Activated CD4-positive, alpha-beta T cell treated with anti-CD3 and anti-CD28 coated beads, Interleukin-2, amount 50 U/mL, for 24 hours (primary cell): ENCODE data around the gene ACTRT2.

ENCODE experiments used
- DNase-seq, 2 donors: peaks; one replicate each; pipeline ENCODE4 v3.0.0-alpha.2; 2020; ENCODE audit warnings: low read depth in 1 of 2, low spot score in 1 of 2

Gene ACTRT2

GRCh38 chr1:3031401-3032221, 10.3 kb downstream of the ACTRT2 start:
- DNase-seq: no peak

GRCh38 chr1:3032371-3033039, 11.2 kb downstream of the ACTRT2 start:
- no peak for DNase-seq

GRCh38 chr1:3033040-3033789, 11.9 kb downstream of the ACTRT2 start:
- peak in 1 of 2 donors; percentile 5 for DNase-seq

GRCh38 chr1:3033790-3034090, 12.5 kb downstream of the ACTRT2 start:
- DNase-seq: no peak

- no peak for DNase-seq
These were observed 12.9 kb downstream of the ACTRT2 start for GRCh38 chr1:3034162-3034561.

- DNase-seq: no peak
These were observed 13.7 kb downstream of the ACTRT2 start for GRCh38 chr1:3034728-3035562.

- no peak for DNase-seq
These were observed 14.5 kb downstream of the ACTRT2 start for GRCh38 chr1:3035563-3036446.

GRCh38 chr1:3036447-3037280, 15.4 kb downstream of the ACTRT2 start:
- DNase-seq: no peak

GRCh38 chr1:3037281-3038040, 16.2 kb downstream of the ACTRT2 start:
- no peak for DNase-seq

GRCh38 chr1:3038113-3038551, 16.9 kb downstream of the ACTRT2 start:
- DNase-seq: no peak

- no peak for DNase-seq
These were observed 17.4 kb downstream of the ACTRT2 start for GRCh38 chr1:3038571-3039181.

- DNase-seq: no peak
These were observed 18.7 kb downstream of the ACTRT2 start for GRCh38 chr1:3040004-3040403.

GRCh38 chr1:3042481-3042880, 21.2 kb downstream of the ACTRT2 start:
- no peak for DNase-seq

GRCh38 chr1:3049164-3049563, 27.9 kb downstream of the ACTRT2 start:
- DNase-seq: no peak

- DNase-seq: no peak
These were observed 28.6 kb downstream of the ACTRT2 start for GRCh38 chr1:3049905-3050304.

- no peak for DNase-seq
These were observed 29.3 kb downstream of the ACTRT2 start for GRCh38 chr1:3050603-3051002.

GRCh38 chr1:3051270-3052268, 30.3 kb downstream of the ACTRT2 start:
- no peak for DNase-seq
